ENCODE measurements around the gene SRF.
A peak's percentile ranks its signal among the peaks of the same experiment; 100 is the strongest.

Gene SRF

DNA sequence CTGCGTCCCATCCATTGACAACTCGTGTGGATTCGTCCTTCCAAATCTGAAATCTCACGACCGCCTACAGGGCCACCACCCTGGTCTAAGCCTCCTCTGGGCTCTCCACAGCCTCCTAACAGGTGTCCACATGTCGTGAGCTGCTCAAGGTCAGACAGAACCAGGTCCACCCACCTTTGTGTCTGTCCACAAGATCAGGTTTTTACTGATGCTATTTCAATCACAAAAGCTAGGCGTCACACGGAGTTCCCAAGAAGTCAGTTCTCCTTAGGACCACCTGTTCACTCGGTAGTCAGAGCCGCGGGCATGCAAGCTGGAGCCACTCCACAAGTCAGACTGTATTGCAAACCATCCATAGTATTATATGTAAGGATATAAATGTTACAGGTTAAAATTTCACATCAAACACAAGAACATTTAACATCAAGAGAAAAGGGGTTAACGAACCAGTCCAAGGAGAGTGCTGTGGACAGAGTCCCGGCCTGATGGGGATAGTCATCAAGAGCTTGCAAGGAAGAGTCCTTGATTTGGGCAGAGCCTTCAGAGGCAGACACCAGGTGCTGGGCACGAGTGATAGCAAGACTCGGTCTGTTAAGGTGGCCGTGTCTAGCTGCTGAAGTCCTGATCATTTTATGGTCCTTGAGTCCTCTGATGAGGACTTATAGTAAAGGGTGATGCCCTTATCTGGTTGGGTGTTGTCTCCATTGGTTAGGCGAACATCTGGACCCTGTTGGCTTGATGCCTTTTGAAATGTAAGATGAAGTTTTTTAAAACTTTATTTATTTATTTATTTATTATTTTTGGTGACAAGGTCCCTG, 58.9 kb downstream of the SRF start:
- peak overlapping the region; percentile 54; the same call in 1 of the 2 replicates for H3K4me3 ChIP-seq (ENCODE audit: low read depth, low read length)
- DNase-seq (ENCODE audit: low read depth) = no peak
- TF ChIP-seq, protein P1, sequence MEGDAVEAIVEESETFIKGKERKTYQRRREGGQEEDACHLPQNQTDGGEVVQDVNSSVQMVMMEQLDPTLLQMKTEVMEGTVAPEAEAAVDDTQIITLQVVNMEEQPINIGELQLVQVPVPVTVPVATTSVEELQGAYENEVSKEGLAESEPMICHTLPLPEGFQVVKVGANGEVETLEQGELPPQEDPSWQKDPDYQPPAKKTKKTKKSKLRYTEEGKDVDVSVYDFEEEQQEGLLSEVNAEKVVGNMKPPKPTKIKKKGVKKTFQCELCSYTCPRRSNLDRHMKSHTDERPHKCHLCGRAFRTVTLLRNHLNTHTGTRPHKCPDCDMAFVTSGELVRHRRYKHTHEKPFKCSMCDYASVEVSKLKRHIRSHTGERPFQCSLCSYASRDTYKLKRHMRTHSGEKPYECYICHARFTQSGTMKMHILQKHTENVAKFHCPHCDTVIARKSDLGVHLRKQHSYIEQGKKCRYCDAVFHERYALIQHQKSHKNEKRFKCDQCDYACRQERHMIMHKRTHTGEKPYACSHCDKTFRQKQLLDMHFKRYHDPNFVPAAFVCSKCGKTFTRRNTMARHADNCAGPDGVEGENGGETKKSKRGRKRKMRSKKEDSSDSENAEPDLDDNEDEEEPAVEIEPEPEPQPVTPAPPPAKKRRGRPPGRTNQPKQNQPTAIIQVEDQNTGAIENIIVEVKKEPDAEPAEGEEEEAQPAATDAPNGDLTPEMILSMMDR (IDR thresholded peaks at IDR 0.05; ENCODE audit: control insufficient read depth, extremely low read depth, insufficient read depth) = no peak

DNA sequence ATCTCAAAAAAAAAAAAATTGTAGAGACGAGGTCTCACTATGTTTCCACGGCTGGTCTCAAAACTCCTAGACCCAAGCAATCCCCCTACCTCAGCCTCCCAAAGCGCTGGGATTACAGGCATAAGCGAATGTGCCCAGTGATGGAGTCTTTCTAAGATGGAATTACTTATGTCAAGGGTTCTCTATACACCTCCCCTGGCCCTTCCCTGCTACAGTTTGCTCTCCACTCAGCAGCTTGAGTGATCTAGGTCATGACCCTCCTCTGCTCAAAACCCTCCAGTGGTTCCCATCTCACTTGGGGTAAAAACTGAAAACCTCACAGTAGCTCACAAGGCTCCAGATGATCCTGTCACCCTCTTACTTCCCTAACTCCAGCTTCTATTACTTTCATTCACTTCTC, 60.0 kb downstream of the SRF start:
- TF ChIP-seq, protein P1 (IDR thresholded peaks at IDR 0.05; ENCODE audit: control insufficient read depth, extremely low read depth, insufficient read depth) = no peak
- no peak for DNase-seq (ENCODE audit: low read depth)
- H3K4me3 ChIP-seq (ENCODE audit: low read depth, low read length) = no peak overlapping the region
